ENCODE data around the gene SEMA4A. TPM values are rescaled to one million over a fixed set of nuclear protein-coding genes. Genes with fewer than 3 reads are reported as not detected.

The SEMA4A gene
- total and polyA plus RNA-seq, 9 donors = 2.1 to 9.0 (median 3.7) TPM

- H3K4me1 ChIP-seq (ENCODE audit: insufficient read depth) = peaks cover 55% of the 10 kb centered on the region
- WGBS, 3 donors = 12 to 14% (median 13%) methylated on average over 11 of the region's 11 CpGs
Observed at GRCh38 chr1:156126043-156126629, 27.2 kb upstream of the SEMA4A start.

GRCh38 chr1:156126630-156127534, 26.5 kb upstream of the SEMA4A start:
- Histone ChIP-seq H3K27me3 (no peaks in the 10 kb centered on the region), H3K36me3 (no peaks in the 10 kb centered on the region), H3K4me3 (peak overlapping the region; percentile 19), H3K4me1 (ENCODE audit: insufficient read depth) (peaks cover 48% of the 10 kb centered on the region), H3K9me3 (no peaks in the 10 kb centered on the region), H3K27ac (peak overlapping the region; percentile 95 to 99)
- DNase-seq = peak; percentile 49 to 70 (median 66)
- TF ChIP-seq CTCF (IDR thresholded peaks at IDR 0.05) = no peak
- TF ChIP-seq POLR2A (IDR thresholded peaks at IDR 0.05) = no peak
- intact Hi-C loops (cut with DNase I) = no loop called here
- WGBS, 3 donors = 27 to 36% (median 29%) methylated on average over 15 of the region's 15 CpGs

More at GRCh38 chr1:156126043-156126629, 27.2 kb upstream of the SEMA4A start:
- H3K9me3 ChIP-seq = no peaks in the 10 kb centered on the region
- peak overlapping the region; percentile 95 to 99 for H3K27ac ChIP-seq
- peak in 2 of 3 donors; percentile 24 to 39 for TF ChIP-seq CTCF (IDR thresholded peaks at IDR 0.05)
- TF ChIP-seq POLR2A (IDR thresholded peaks at IDR 0.05) = peak; percentile 24
- peak; percentile 48 for TF ChIP-seq EP300 (IDR thresholded peaks at IDR 0.05)
- intact Hi-C loops (cut with DNase I) = no loop called here
- no peaks in the 10 kb centered on the region for H3K27me3 ChIP-seq
- peak; percentile 93 to 95 (median 93) for DNase-seq
- H3K4me3 ChIP-seq = peak overlapping the region; percentile 19
- H3K36me3 ChIP-seq = no peaks in the 10 kb centered on the region

GRCh38 chr1:156128308-156128653, 25.1 kb upstream of the SEMA4A start:
- no peaks in the 10 kb centered on the region for H3K36me3 ChIP-seq
- no peak for TF ChIP-seq POLR2A (IDR thresholded peaks at IDR 0.05)
- no peak for TF ChIP-seq EP300 (IDR thresholded peaks at IDR 0.05)
- no peak for TF ChIP-seq CTCF (IDR thresholded peaks at IDR 0.05)
- peak in 1 of 5 donors; percentile 32 for DNase-seq
- intact Hi-C loops (cut with DNase I) = loop anchor here in 1 of 4 donors (2.0 kb wide), 1 partner anchor 31 kb away; no protein-coding TSS in a partner anchor
- 7 to 11% (median 9%) methylated on average over 2 of the region's 2 CpGs for WGBS, 3 donors
- H3K27me3 ChIP-seq = no peaks in the 10 kb centered on the region
- H3K9me3 ChIP-seq = no peaks in the 10 kb centered on the region
- H3K27ac ChIP-seq = peak overlapping the region; percentile 95 to 99
- peak overlapping the region; percentile 15 for H3K4me3 ChIP-seq
- peaks cover 44% of the 10 kb centered on the region for H3K4me1 ChIP-seq (ENCODE audit: insufficient read depth)

- peak; percentile 77 to 83 (median 80) for DNase-seq
- 0 to 5% (median 1%) methylated on average over 8 of the region's 8 CpGs for WGBS, 3 donors
- Histone ChIP-seq H3K4me1 (ENCODE audit: insufficient read depth) (peaks cover 44% of the 10 kb centered on the region), H3K36me3 (no peaks in the 10 kb centered on the region), H3K9me3 (no peaks in the 10 kb centered on the region), H3K4me3 (peak overlapping the region; percentile 17), H3K27ac (peak overlapping the region; percentile 95 to 99), H3K27me3 (no peaks in the 10 kb centered on the region)
- intact Hi-C loops (cut with DNase I) = loop anchor here in 1 of 4 donors (2.0 kb wide), 1 partner anchor 32 kb away; no protein-coding TSS in a partner anchor
- TF ChIP-seq CTCF (IDR thresholded peaks at IDR 0.05) = peak in 1 of 3 donors; percentile 4
- no peak for TF ChIP-seq POLR2A (IDR thresholded peaks at IDR 0.05)
- peak; percentile 54 for TF ChIP-seq EP300 (IDR thresholded peaks at IDR 0.05)
Observed at GRCh38 chr1:156128654-156129597, 24.5 kb upstream of the SEMA4A start.
